ENCODE data around the gene NAGPA.
A peak's percentile ranks its signal among the peaks of the same experiment; 100 is the strongest.

DNA sequence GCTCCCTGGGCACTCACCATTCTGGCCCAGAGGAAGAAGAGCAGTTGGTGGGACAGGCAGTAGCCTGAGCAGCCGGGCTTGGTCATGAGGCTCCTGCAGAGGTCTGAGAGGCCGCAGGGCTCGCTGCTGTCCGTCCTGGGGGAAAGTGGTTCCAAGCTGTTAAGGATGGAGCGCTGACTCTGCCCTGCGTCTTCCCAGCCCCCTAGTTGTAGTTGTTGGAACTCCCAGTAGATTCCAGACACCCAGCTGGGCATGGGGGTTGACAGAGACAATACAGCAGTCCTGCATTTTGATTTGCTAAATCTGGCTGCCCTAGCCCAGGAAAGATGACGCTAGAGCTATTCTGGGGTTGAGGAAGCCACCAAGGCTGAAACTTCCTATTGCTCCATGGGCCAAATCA lies 24.7 kb upstream of the NAGPA start:
- TF ChIP-seq CTCF (IDR thresholded peaks at IDR 0.05) (peak; percentile 56; the same call in 1 of the 2 replicates), CREB1 (CRISPR knock-in tag; IDR thresholded peaks at IDR 0.05) (no peak), NR2C2 (CRISPR knock-in tag; IDR thresholded peaks at IDR 0.05) (no peak), SMAD3 (CRISPR knock-in tag; IDR thresholded peaks at IDR 0.05; ENCODE audit: borderline replicate concordance) (no peak), TEAD4 (CRISPR knock-in tag; IDR thresholded peaks at IDR 0.05) (no peak), SP1 (CRISPR knock-in tag; conservative IDR thresholded peaks at IDR 0.05) (0 out of 2 replicates have a peak, but pooled peaks have one; percentile 26), ELF4 (CRISPR knock-in tag; IDR thresholded peaks at IDR 0.05; ENCODE audit: low read depth) (no peak)
- TF ChIP-seq, protein P1, sequence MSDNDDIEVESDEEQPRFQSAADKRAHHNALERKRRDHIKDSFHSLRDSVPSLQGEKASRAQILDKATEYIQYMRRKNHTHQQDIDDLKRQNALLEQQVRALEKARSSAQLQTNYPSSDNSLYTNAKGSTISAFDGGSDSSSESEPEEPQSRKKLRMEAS (CRISPR knock-in tag; IDR thresholded peaks at IDR 0.05) = no peak

All from WTC11 (cell line).